Testis (tissue), 2 donors: ENCODE data around the gene HMX1.

Source experiments
- POLR2A ChIP-seq: fragments of 450-650 bp; IDR thresholded peaks from one replicate; pipeline ENCODE4 v1.6.1; 2017; ENCODE audit warnings: antibody characterized with exemption, mild to moderate bottlenecking, moderate library complexity
- TF ChIP-seq, protein P1 (sequence below), 3 experiments: fragments of 450-650 bp in 2 of 3; fragments of 200-600 bp in 1 of 3; sonication (generic) in 1 of 3; IDR thresholded peaks; one replicate each; pipeline ENCODE4 v1.5.1; 2016 to 2019; ENCODE audit warnings: antibody characterized with exemption in 3 of 3, mild to moderate bottlenecking in 2 of 3, moderate library complexity in 1 of 3

DNA sequence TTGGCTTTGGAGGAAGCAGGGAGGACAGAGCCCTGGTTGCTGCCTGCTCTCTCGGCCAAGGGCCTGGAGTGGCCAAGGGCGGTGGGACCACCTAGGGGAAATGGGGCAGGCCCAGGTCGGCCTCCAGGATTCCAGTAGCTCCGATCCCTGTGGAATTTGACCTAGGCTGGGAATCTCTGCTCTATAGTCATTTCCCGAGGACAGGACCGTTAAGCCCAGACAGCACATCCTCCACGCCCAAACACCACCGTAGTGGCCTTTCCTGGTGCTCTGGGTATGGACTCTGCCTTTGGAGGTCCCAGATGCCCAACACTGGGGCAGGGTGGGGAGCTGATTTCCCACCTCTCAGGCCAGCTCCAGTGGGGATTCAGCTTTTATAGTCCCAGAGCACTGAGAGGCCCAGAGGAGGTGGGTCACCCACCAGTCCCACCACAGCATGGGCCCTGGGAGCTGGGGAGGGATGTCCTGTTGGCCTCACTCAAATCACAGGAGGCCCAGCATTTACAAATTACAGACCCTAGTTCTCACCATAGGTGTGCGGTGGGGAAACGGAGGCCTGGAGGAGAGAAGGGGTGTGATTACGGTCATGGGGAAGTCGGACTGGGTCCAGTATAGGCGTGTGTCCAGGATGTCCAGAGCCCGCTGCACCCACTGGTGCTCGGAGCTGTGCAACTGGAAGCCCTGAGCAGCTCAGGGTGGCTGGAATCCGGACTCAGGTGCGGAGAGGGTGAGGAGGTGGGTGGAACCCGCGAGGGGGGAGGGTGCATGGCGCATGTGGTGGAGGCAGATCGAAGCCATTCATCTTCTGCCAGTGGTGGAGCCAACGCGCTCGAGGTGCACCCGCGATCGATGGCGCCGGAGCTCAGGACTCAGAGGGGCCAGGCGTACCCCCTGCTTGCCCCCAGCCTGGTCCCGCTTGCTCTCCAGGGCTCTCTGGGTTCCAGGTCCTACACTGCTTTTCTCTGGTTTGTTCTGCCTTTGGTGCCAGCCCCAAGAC lies 7.7 kb downstream of the HMX1 start:
- no peak for TF ChIP-seq POLR2A
- TF ChIP-seq, protein P1, sequence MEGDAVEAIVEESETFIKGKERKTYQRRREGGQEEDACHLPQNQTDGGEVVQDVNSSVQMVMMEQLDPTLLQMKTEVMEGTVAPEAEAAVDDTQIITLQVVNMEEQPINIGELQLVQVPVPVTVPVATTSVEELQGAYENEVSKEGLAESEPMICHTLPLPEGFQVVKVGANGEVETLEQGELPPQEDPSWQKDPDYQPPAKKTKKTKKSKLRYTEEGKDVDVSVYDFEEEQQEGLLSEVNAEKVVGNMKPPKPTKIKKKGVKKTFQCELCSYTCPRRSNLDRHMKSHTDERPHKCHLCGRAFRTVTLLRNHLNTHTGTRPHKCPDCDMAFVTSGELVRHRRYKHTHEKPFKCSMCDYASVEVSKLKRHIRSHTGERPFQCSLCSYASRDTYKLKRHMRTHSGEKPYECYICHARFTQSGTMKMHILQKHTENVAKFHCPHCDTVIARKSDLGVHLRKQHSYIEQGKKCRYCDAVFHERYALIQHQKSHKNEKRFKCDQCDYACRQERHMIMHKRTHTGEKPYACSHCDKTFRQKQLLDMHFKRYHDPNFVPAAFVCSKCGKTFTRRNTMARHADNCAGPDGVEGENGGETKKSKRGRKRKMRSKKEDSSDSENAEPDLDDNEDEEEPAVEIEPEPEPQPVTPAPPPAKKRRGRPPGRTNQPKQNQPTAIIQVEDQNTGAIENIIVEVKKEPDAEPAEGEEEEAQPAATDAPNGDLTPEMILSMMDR (IDR thresholded peaks at IDR 0.05), result no peak
